CD14-positive monocyte (primary cell): ENCODE measurements around the gene NRXN3. TPM values are rescaled to one million over a fixed set of nuclear protein-coding genes. Genes with fewer than 3 reads are reported as not detected.

Experiments used
- DNase-seq, 3 donors: peaks; one replicate each; pipeline ENCODE4 v3.0.0-alpha.2; 2011 to 2022
- H2AFZ ChIP-seq: 2 replicates; pipeline ENCODE4 v1.6.0; 2012; ENCODE audit warnings: mild to moderate bottlenecking, low read depth, low read length, inconsistent platforms; ENCODE audit not compliant: insufficient read depth, poor library complexity, severe bottlenecking
- H3K27ac ChIP-seq, 2 donors: 1 replicate in 1 of 2; 2 replicates in 1 of 2; pipeline ENCODE4 v1.5.1; 2012 to 2013; ENCODE audit warnings: low read length in 2 of 2, control low read depth in 1 of 2, inconsistent platforms in 1 of 2, low read depth in 1 of 2, mild to moderate bottlenecking in 1 of 2
- H3K27me3 ChIP-seq, 2 donors: one replicate each; pipeline versions ENCODE4 v1.6.0 to v1.6.1; 2011 to 2013; ENCODE audit warnings: low read length in 2 of 2; ENCODE audit not compliant: control insufficient read depth in 2 of 2, insufficient read depth in 2 of 2
- H3K36me3 ChIP-seq, 2 donors: replicated peaks in 1 of 2; 1 replicate in 1 of 2; 2 replicates in 1 of 2; pipeline versions ENCODE4 v1.5.1 to v1.6.1; 2012 to 2013; ENCODE audit warnings: low read length in 2 of 2, control low read depth in 1 of 2, inconsistent platforms in 1 of 2, mild to moderate bottlenecking in 1 of 2; ENCODE audit not compliant: insufficient read depth in 2 of 2, control insufficient read depth in 1 of 2
- H3K4me1 ChIP-seq, 2 donors: 1 replicate in 1 of 2; 2 replicates in 1 of 2; pipeline versions ENCODE4 v1.5.1 to v1.6.1; 2012 to 2013; ENCODE audit warnings: low read length in 2 of 2, control low read depth in 1 of 2, inconsistent platforms in 1 of 2, mild to moderate bottlenecking in 1 of 2, moderate library complexity in 1 of 2; ENCODE audit not compliant: insufficient read depth in 2 of 2, control insufficient read depth in 1 of 2
- H3K4me2 ChIP-seq: replicated peaks from 2 replicates; pipeline ENCODE3; 2012; ENCODE audit warnings: low read length, moderate library complexity, mild to moderate bottlenecking; ENCODE audit not compliant: poor library complexity, severe bottlenecking; ENCODE audit errors: extremely low read depth
- H3K4me3 ChIP-seq, 3 experiments: fragments of 200-600 bp in 1 of 3; sonication (generic) in 1 of 3; replicated peaks in 1 of 3; 1 replicate in 2 of 3; 2 replicates in 1 of 3; pipeline ENCODE4 v1.5.1; 2011 to 2013; ENCODE audit warnings: low read length in 3 of 3, mild to moderate bottlenecking in 3 of 3, control low read depth in 2 of 3, low read depth in 2 of 3, inconsistent platforms in 1 of 3, moderate library complexity in 1 of 3
- H3K79me2 ChIP-seq: 2 replicates; pipeline ENCODE4 v1.6.0; 2012; ENCODE audit warnings: mild to moderate bottlenecking, control low read depth, inconsistent platforms, low read length, moderate library complexity; ENCODE audit not compliant: insufficient read depth
- H3K9ac ChIP-seq: 2 replicates; pipeline ENCODE4 v1.6.0; 2017; ENCODE audit warnings: low read length, mild to moderate bottlenecking; ENCODE audit not compliant: insufficient read depth, poor library complexity, severe bottlenecking
- H3K9me3 ChIP-seq, 2 donors: replicated peaks in 1 of 2; 1 replicate in 1 of 2; 2 replicates in 1 of 2; pipeline versions ENCODE4 v1.5.1 to v1.6.1; 2012 to 2013; ENCODE audit warnings: low read length in 2 of 2, control low read depth in 1 of 2; ENCODE audit not compliant: control insufficient read depth in 1 of 2, insufficient read depth in 1 of 2
- H4K20me1 ChIP-seq: 2 replicates; pipeline ENCODE4 v1.6.0; 2012; ENCODE audit warnings: mild to moderate bottlenecking, low read length, control low read depth, moderate library complexity; ENCODE audit not compliant: insufficient read depth
- H3K27ac Mint-ChIP-seq, 7 donors: one replicate each; pipeline ENCODE4 v1.8.0; 2020; ENCODE audit warnings: mild to moderate bottlenecking in 7 of 7, mixed read lengths in 7 of 7, moderate library complexity in 6 of 7, inconsistent platforms in 2 of 7
- H3K27me3 Mint-ChIP-seq, 3 donors: one replicate each; pipeline ENCODE4 v1.8.0; 2021 to 2022; ENCODE audit warnings: low read depth in 3 of 3, mild to moderate bottlenecking in 3 of 3, mixed read lengths in 3 of 3, moderate library complexity in 3 of 3, inconsistent platforms in 1 of 3
- H3K36me3 Mint-ChIP-seq, 2 donors: one replicate each; pipeline ENCODE4 v1.8.0; 2020; ENCODE audit warnings: mixed read lengths in 2 of 2, inconsistent platforms in 1 of 2, mild to moderate bottlenecking in 1 of 2
- H3K4me1 Mint-ChIP-seq: one replicate; pipeline ENCODE4 v1.8.0; 2020; ENCODE audit warnings: mild to moderate bottlenecking, mixed read lengths
- H3K4me3 Mint-ChIP-seq, 2 donors: one replicate each; pipeline ENCODE4 v1.8.0; 2020; ENCODE audit warnings: mild to moderate bottlenecking in 2 of 2, mixed read lengths in 2 of 2, moderate library complexity in 1 of 2
- H3K9me3 Mint-ChIP-seq, 7 donors: one replicate each; pipeline ENCODE4 v1.8.0; 2020 to 2022; ENCODE audit warnings: mixed read lengths in 7 of 7, mild to moderate bottlenecking in 6 of 7, moderate library complexity in 6 of 7, inconsistent platforms in 2 of 7
- CTCF ChIP-seq: fragments of 200-600 bp; IDR thresholded peaks from one replicate; pipeline ENCODE4 v1.8.0; 2022; ENCODE audit warnings: antibody characterized with exemption, mild to moderate bottlenecking
- WGBS: methylation state at CpG from one replicate; pipeline ENCODE4 v1.1.5; 2013; ENCODE audit warnings: missing lambda C conversion rate; ENCODE audit not compliant: insufficient coverage; 5-methylcytosine and 5-hydroxymethylcytosine counted together
- intact Hi-C, 2 donors: fragments of 100-400 bp; cut with micrococcal nuclease; formaldehyde crosslinking; loops; one replicate each; pipeline versions ENCODE4 v1.15.0 to v1.15.1; 2023
- polyA plus RNA-seq, 3 donors: library from polyadenylated mRNA; depleted of rRNA in 1 of 3; unstranded in 2 of 3; stranded (reverse) in 1 of 3; fragments of 300-500 nt in 2 of 3; fragments of >200 nt in 1 of 3; fragmentation: Illumina TruSeq in 2 of 3; gene quantifications; 1 replicate in 2 of 3; 2 replicates in 1 of 3; pipeline ENCODE4 v1.2.3, GENCODE V29; 2012 to 2021

Gene NRXN3
- polyA plus RNA-seq, 3 donors, result not detected

DNA sequence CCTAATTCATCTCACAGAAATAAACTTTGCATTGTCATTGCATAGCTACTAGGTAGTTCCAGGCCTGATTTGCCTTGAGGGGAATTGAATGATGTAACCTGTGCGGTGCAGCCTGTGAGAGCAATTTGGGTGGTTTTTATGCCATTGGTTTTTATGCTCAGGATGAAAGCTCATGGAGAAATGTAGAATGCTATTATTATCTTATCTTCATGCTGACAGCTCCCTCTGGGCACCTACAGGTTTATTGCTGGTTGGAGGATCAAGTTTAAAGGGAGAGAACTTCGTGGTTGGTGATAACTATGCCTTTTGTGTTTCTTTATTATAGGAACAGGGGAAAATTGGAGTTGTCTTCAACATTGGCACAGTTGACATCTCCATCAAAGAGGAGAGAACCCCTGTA lies 1493.3 kb downstream of the NRXN3 start:
- H3K9me3 Mint-ChIP-seq, result peaks cover 0 to 5% (median 2%) of the 10 kb centered on the region in 7 donors

DNA sequence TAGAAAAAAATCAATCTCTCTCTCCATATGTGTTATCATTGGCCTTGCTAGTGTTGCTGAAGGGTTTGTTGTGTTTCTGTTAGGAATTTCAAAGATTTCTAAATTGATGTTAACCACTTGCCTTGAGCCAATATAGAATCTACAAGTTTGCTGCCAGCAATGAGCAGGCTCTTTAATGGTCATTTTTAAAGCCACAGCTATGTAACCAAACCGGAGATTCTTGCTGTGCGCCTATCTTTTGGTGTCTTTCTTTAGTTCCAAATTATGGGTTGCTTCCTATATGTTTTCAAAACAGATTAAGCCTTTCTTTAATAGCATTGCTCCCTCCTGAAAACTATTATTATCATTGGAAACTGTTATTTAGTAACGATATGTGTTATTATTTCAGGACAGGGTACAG lies 1495.4 kb downstream of the NRXN3 start:
- Histone ChIP-seq H3K27me3 (no peaks in the 10 kb centered on the region), H3K9ac (no peak overlapping the region), H3K4me1 (no peaks in the 10 kb centered on the region), H3K4me3 (no peak overlapping the region), H3K27ac (no peak overlapping the region), H3K9me3 (no peaks in the 10 kb centered on the region), H3K79me2 (no peaks in the 10 kb centered on the region), H3K4me2 (no peak overlapping the region), H4K20me1 (no peaks in the 10 kb centered on the region), H3K36me3 (no peaks in the 10 kb centered on the region), H2AFZ (no peak overlapping the region)
- Mint-ChIP-seq H3K9me3 (peaks cover 0 to 5% (median 3%) of the 10 kb centered on the region in 7 donors), H3K27me3 (no peaks in the 10 kb centered on the region), H3K36me3 (no peaks in the 10 kb centered on the region), H3K4me1 (no peaks in the 10 kb centered on the region), H3K27ac (no peak overlapping the region), H3K4me3 (no peak overlapping the region)
- no peak for DNase-seq
- intact Hi-C loops, result no loop called here
- TF ChIP-seq CTCF, result no peak
- no CpG with 5 or more reads among the region's 3 CpGs for WGBS

More for the DNA sequence above, 1493.3 kb downstream of the NRXN3 start:
- Histone ChIP-seq H3K4me3 (no peak overlapping the region), H3K4me1 (no peaks in the 10 kb centered on the region), H4K20me1 (no peaks in the 10 kb centered on the region), H3K79me2 (no peaks in the 10 kb centered on the region), H2AFZ (no peak overlapping the region), H3K9me3 (no peaks in the 10 kb centered on the region), H3K36me3 (no peaks in the 10 kb centered on the region), H3K4me2 (no peak overlapping the region), H3K27ac (no peak overlapping the region), H3K9ac (no peak overlapping the region), H3K27me3 (no peaks in the 10 kb centered on the region)
- H3K27ac Mint-ChIP-seq, result no peak overlapping the region
- WGBS, result 57% methylated on average over 1 of the region's 2 CpGs
- TF ChIP-seq CTCF, result no peak
- H3K4me3 Mint-ChIP-seq, result no peak overlapping the region
- intact Hi-C loops, result no loop called here
- H3K27me3 Mint-ChIP-seq, result no peaks in the 10 kb centered on the region
- H3K36me3 Mint-ChIP-seq, result no peaks in the 10 kb centered on the region
- no peaks in the 10 kb centered on the region for H3K4me1 Mint-ChIP-seq
- no peak for DNase-seq
